WTC11 (cell line): ENCODE measurements around the gene KCNK5.

Source experiments
- CBFB ChIP-seq: sonication (generic); formaldehyde crosslinking; IDR thresholded peaks from 2 replicates; pipeline ENCODE4 v1.8.1; 2022; ENCODE audit warnings: mild to moderate bottlenecking, low read depth, missing genetic modification reagents
- CREB1 ChIP-seq: sonication (generic); formaldehyde crosslinking; IDR thresholded peaks from 2 replicates; pipeline ENCODE4 v1.8.0; 2023; ENCODE audit warnings: mild to moderate bottlenecking, missing genetic modification reagents
- CTCF ChIP-seq: fragments of 200-600 bp; IDR thresholded peaks from 2 replicates; pipeline ENCODE4 v1.8.0; 2022; ENCODE audit warnings: antibody characterized with exemption
- HMGA2 ChIP-seq: fragments of 250-450 bp; sonication (Bioruptor Pico); IDR thresholded peaks from 2 replicates; pipeline ENCODE4 v1.4.0; 2021; ENCODE audit warnings: mild to moderate bottlenecking, moderate library complexity
- MAX ChIP-seq: sonication (generic); formaldehyde crosslinking; IDR thresholded peaks from 2 replicates; pipeline ENCODE4 v1.8.0; 2022; ENCODE audit warnings: mild to moderate bottlenecking, missing genetic modification reagents
- NR1H2 ChIP-seq: sonication (generic); formaldehyde crosslinking; IDR thresholded peaks from 2 replicates; pipeline ENCODE4 v1.9.0; 2021; ENCODE audit warnings: mild to moderate bottlenecking, moderate library complexity, missing genetic modification reagents
- SP1 ChIP-seq: sonication (generic); formaldehyde crosslinking; conservative IDR thresholded peaks from 2 replicates; pipeline ENCODE4 v1.8.1; 2022; ENCODE audit warnings: missing genetic modification reagents
- TEAD4 ChIP-seq: sonication (generic); formaldehyde crosslinking; IDR thresholded peaks from 2 replicates; pipeline ENCODE4 v1.8.0; 2022; ENCODE audit warnings: mild to moderate bottlenecking, missing genetic modification reagents
- USF2 ChIP-seq: sonication (generic); formaldehyde crosslinking; IDR thresholded peaks from 2 replicates; pipeline ENCODE4 v1.8.1; 2023; ENCODE audit warnings: mild to moderate bottlenecking, missing genetic modification reagents, moderate library complexity
- ZNF263 ChIP-seq: sonication (generic); formaldehyde crosslinking; IDR thresholded peaks from 2 replicates; pipeline ENCODE4 v1.8.1; 2022; ENCODE audit warnings: low read depth, mild to moderate bottlenecking, moderate library complexity, missing genetic modification reagents

- no peak for TF ChIP-seq TEAD4 (CRISPR knock-in tag)
- no peak for TF ChIP-seq CBFB
- no peak for TF ChIP-seq CTCF
- no peak for TF ChIP-seq USF2 (CRISPR knock-in tag)
- no peak for TF ChIP-seq HMGA2 (CRISPR knock-in tag)
- no peak for TF ChIP-seq MAX
- no peak for TF ChIP-seq ZNF263 (CRISPR knock-in tag)
- TF ChIP-seq SP1 (CRISPR knock-in tag) = no peak
- no peak for TF ChIP-seq CREB1 (CRISPR knock-in tag)
- no peak for TF ChIP-seq NR1H2 (CRISPR knock-in tag)
Measured at GRCh38 chr6:39199976-39200375, 29.3 kb downstream of the KCNK5 start.
